ENCODE results near the gene FBN1. TPM values are rescaled to one million over a fixed set of nuclear protein-coding genes. Genes with fewer than 3 reads are reported as not detected.

FBN1 gene
- total RNA-seq, 2 donors from 2014 or later = 5.5 to 5.9 TPM

GRCh38 chr15:48627260-48627940 is 18.1 kb downstream of the FBN1 start:
- Histone ChIP-seq H3K36me3 (ENCODE audit: control insufficient read depth, insufficient read depth, low read length) (no peaks in the 10 kb centered on the region), H3K4me1 (ENCODE audit: control insufficient read depth, insufficient read depth, low read length) (no peaks in the 10 kb centered on the region), H3K9ac (ENCODE audit: extremely low read depth, low read length, poor library complexity, severe bottlenecking) (no peak overlapping the region), H3K4me3 (ENCODE audit: low read length) (no peak overlapping the region), H3K27ac (ENCODE audit: low read depth, low read length) (no peak overlapping the region), H3K27me3 (ENCODE audit: control insufficient read depth, insufficient read depth, low read length, poor library complexity, severe bottlenecking) (no peaks in the 10 kb centered on the region), H3K9me3 (ENCODE audit: control insufficient read depth, low read length) (no peaks in the 10 kb centered on the region)
- TF ChIP-seq CTCF (conservative IDR thresholded peaks at IDR 0.05) = no peak
- WGBS, 2 experiments (ENCODE audit: insufficient coverage in 1 of 2, insufficient read length in 1 of 2) = 79 to 92% methylated on average over 7 of the region's 7 CpGs
- H3K4me3 Mint-ChIP-seq = no peak overlapping the region
- peaks cover 5% of the 10 kb centered on the region for H3K4me1 Mint-ChIP-seq
- H3K9me3 Mint-ChIP-seq = no peaks in the 10 kb centered on the region
- no peak overlapping the region for H3K27ac Mint-ChIP-seq
- H3K36me3 Mint-ChIP-seq (ENCODE audit: low read depth) = no peaks in the 10 kb centered on the region
- DNase-seq = no peak
- H3K27me3 Mint-ChIP-seq (ENCODE audit: insufficient read depth) = no peaks in the 10 kb centered on the region

- no peaks in the 10 kb centered on the region for H3K36me3 Mint-ChIP-seq (ENCODE audit: low read depth)
Observed at GRCh38 chr15:48625126-48625525, 20.4 kb downstream of the FBN1 start.

GRCh38 chr15:48624700-48625099 is 20.8 kb downstream of the FBN1 start:
- no peak overlapping the region for H3K27ac Mint-ChIP-seq
- no peak overlapping the region for H3K27ac ChIP-seq (ENCODE audit: low read depth, low read length)

More at GRCh38 chr15:48625126-48625525, 20.4 kb downstream of the FBN1 start:
- Mint-ChIP-seq H3K4me1 (no peaks in the 10 kb centered on the region), H3K27ac (no peak overlapping the region), H3K9me3 (no peaks in the 10 kb centered on the region), H3K27me3 (ENCODE audit: insufficient read depth) (no peaks in the 10 kb centered on the region), H3K4me3 (no peak overlapping the region)
- H3K4me3 ChIP-seq (ENCODE audit: low read length) = no peak overlapping the region
- H3K9me3 ChIP-seq (ENCODE audit: control insufficient read depth, low read length) = no peaks in the 10 kb centered on the region
- H3K36me3 ChIP-seq (ENCODE audit: control insufficient read depth, insufficient read depth, low read length) = no peaks in the 10 kb centered on the region
- no peak overlapping the region for H3K9ac ChIP-seq (ENCODE audit: extremely low read depth, low read length, poor library complexity, severe bottlenecking)
- no peaks in the 10 kb centered on the region for H3K27me3 ChIP-seq (ENCODE audit: control insufficient read depth, insufficient read depth, low read length, poor library complexity, severe bottlenecking)
- no peak for TF ChIP-seq CTCF (conservative IDR thresholded peaks at IDR 0.05)
- 83 to 90% methylated on average over 1 to 2 of the region's 2 CpGs for WGBS, 2 experiments (ENCODE audit: insufficient coverage in 1 of 2, insufficient read length in 1 of 2)
- no peak overlapping the region for H3K27ac ChIP-seq (ENCODE audit: low read depth, low read length)
- DNase-seq = no peak
- no peaks in the 10 kb centered on the region for H3K4me1 ChIP-seq (ENCODE audit: control insufficient read depth, insufficient read depth, low read length)

More at GRCh38 chr15:48624700-48625099, 20.8 kb downstream of the FBN1 start:
- Histone ChIP-seq H3K4me1 (ENCODE audit: control insufficient read depth, insufficient read depth, low read length) (no peaks in the 10 kb centered on the region), H3K27me3 (ENCODE audit: control insufficient read depth, insufficient read depth, low read length, poor library complexity, severe bottlenecking) (no peaks in the 10 kb centered on the region), H3K9me3 (ENCODE audit: control insufficient read depth, low read length) (no peaks in the 10 kb centered on the region), H3K36me3 (ENCODE audit: control insufficient read depth, insufficient read depth, low read length) (no peaks in the 10 kb centered on the region), H3K9ac (ENCODE audit: extremely low read depth, low read length, poor library complexity, severe bottlenecking) (no peak overlapping the region), H3K4me3 (ENCODE audit: low read length) (no peak overlapping the region)
- Mint-ChIP-seq H3K9me3 (no peaks in the 10 kb centered on the region), H3K4me1 (no peaks in the 10 kb centered on the region), H3K4me3 (no peak overlapping the region), H3K27me3 (ENCODE audit: insufficient read depth) (no peaks in the 10 kb centered on the region), H3K36me3 (ENCODE audit: low read depth) (no peaks in the 10 kb centered on the region)
- TF ChIP-seq CTCF (conservative IDR thresholded peaks at IDR 0.05) = no peak
- WGBS, 2 experiments (ENCODE audit: insufficient coverage in 1 of 2, insufficient read length in 1 of 2) = 86 to 100% methylated on average over 1 to 4 of the region's 4 CpGs
- DNase-seq = peak; percentile 58
